Amniotic stem cell (primary cell): Measurements from ENCODE around the gene ANXA1.

ENCODE experiments used
- DNase-seq: peaks from one replicate; lab custom pipeline; 2025; lab: John Stamatoyannopoulos, UW

ANXA1 gene

GRCh38 chr9:73210886-73211666 is 59.4 kb downstream of the ANXA1 start:
- DNase-seq: no peak

- no peak for DNase-seq
Observed at GRCh38 chr9:73213300-73213699, 61.6 kb downstream of the ANXA1 start.

- DNase-seq: no peak
Observed at GRCh38 chr9:73215249-73215648, 63.6 kb downstream of the ANXA1 start.

GRCh38 chr9:73216100-73216499 is 64.4 kb downstream of the ANXA1 start:
- DNase-seq: no peak
